MG63 (cell line): ENCODE data around the gene SNRPD3. TPM values are rescaled to one million over a fixed set of nuclear protein-coding genes. Genes with fewer than 3 reads are reported as not detected.
A peak's percentile ranks its signal among the peaks of the same experiment; 100 is the strongest.

Experiments used
- DNase-seq: peaks from one replicate; pipeline ENCODE4 v3.0.0-alpha.2; 2020
- H3K27me3 ChIP-seq: fragments of 250-450 bp; sonication (Bioruptor Pico); 2 replicates; pipeline ENCODE4 v1.5.1; 2020; ENCODE audit warnings: mild to moderate bottlenecking, moderate library complexity
- H3K36me3 ChIP-seq: fragments of 250-450 bp; sonication (Bioruptor Pico); 2 replicates; pipeline ENCODE4 v1.5.1; 2020; ENCODE audit warnings: mild to moderate bottlenecking, moderate library complexity
- H3K4me3 ChIP-seq: fragments of 250-450 bp; sonication (Bioruptor Pico); 2 replicates; pipeline ENCODE4 v1.5.1; 2020; ENCODE audit warnings: mild to moderate bottlenecking, moderate library complexity
- H3K9me3 ChIP-seq: fragments of 250-450 bp; sonication (Bioruptor Pico); 2 replicates; pipeline ENCODE4 v1.5.1; 2020; ENCODE audit warnings: mild to moderate bottlenecking, moderate library complexity
- total RNA-seq: library from RNA; depleted of rRNA; stranded (reverse); fragments of >200 nt; shearing (Covaris generic); gene quantifications from 2 replicates; pipeline ENCODE4 v1.2.3, GENCODE V29; 2014; ENCODE audit warnings: low replicate concordance; rRNA removed

SNRPD3 gene
- 75.1 and 110 TPM in 2 replicates for total RNA-seq

DNA sequence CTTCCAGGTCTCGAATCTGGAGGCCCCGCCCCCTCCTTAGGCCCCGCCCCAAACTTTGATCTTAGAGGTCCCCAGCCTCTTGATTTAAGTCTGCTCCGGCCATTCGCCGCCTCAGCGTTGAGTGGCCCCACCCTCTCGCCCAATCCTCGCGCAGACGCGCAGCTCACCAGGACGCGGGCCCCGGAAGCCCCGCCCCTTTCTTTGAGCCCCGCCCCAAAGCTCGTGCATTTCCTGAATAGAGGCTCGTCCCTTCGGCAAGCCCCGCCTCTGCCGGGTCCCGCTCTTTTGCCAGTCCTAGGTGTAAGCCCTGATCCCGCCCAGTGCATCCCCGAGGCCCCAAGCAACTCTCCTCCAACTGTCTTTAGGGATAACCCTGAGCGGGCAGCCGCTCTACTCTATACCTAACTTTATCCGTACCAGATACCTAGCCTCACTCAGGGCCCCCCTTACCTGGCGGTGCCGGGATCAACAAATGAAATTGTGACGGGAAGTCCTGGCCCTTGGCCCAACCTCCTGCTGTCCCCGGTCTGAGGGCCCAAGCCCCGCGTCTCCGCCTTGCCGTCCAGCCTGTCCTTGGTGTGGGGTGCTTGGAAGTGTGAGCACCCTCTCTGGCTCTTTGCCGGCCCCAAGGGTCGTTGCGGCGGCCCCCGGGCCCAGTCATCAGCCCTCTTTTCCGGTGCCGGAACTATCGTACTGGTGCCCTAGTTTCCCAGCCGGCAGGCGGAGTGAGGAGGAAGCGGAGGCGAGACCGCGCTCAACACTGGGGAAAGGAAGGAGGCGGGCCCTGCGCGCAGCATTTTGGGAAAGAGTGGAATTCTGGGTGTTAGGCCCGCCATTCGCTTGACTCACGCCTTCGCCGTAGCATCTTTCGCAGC, at the start of gene SNRPD3:
TSS of gene SNRPD3 (plus strand) at position 835 of the 875 bp plus-strand sequence. CDS start 1,676 bp downstream, outside the sequence.
- peaks cover 39% of the 10 kb centered on the region for H3K36me3 ChIP-seq
- DNase-seq = peak; percentile 99
- no peaks in the 10 kb centered on the region for H3K27me3 ChIP-seq
- H3K4me3 ChIP-seq = peak within 1 kb of the TSS; percentile 89
- H3K9me3 ChIP-seq = no peaks in the 10 kb centered on the region

- H3K4me3 ChIP-seq = no peak overlapping the region
- H3K36me3 ChIP-seq = no peaks in the 10 kb centered on the region
- H3K9me3 ChIP-seq = no peaks in the 10 kb centered on the region
- H3K27me3 ChIP-seq = no peaks in the 10 kb centered on the region
- no peak for DNase-seq
Measured at GRCh38 chr22:24506802-24507438, 48.9 kb upstream of the SNRPD3 start.

DNA sequence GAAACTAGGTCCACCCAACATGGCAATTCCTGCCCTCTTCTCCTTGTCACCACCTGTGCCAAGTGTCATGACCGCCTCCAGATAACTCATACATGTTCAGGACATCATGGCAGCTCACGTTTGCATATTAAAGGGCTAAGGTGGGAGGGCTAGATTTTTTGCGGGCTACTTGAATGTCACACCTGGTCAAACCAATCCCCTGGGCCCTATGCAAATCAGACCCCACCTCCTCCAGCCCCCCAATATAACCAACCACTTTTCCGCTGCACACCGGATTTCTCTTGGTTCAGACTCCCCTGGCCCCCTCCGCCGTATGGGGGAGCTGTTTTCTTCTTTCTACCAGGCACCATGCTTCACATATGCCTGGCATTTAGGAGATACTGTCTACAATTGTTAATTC, 48.1 kb upstream of the SNRPD3 start:
- Histone ChIP-seq H3K9me3 (no peaks in the 10 kb centered on the region), H3K27me3 (no peaks in the 10 kb centered on the region), H3K36me3 (no peaks in the 10 kb centered on the region), H3K4me3 (no peak overlapping the region)
- no peak for DNase-seq

DNA sequence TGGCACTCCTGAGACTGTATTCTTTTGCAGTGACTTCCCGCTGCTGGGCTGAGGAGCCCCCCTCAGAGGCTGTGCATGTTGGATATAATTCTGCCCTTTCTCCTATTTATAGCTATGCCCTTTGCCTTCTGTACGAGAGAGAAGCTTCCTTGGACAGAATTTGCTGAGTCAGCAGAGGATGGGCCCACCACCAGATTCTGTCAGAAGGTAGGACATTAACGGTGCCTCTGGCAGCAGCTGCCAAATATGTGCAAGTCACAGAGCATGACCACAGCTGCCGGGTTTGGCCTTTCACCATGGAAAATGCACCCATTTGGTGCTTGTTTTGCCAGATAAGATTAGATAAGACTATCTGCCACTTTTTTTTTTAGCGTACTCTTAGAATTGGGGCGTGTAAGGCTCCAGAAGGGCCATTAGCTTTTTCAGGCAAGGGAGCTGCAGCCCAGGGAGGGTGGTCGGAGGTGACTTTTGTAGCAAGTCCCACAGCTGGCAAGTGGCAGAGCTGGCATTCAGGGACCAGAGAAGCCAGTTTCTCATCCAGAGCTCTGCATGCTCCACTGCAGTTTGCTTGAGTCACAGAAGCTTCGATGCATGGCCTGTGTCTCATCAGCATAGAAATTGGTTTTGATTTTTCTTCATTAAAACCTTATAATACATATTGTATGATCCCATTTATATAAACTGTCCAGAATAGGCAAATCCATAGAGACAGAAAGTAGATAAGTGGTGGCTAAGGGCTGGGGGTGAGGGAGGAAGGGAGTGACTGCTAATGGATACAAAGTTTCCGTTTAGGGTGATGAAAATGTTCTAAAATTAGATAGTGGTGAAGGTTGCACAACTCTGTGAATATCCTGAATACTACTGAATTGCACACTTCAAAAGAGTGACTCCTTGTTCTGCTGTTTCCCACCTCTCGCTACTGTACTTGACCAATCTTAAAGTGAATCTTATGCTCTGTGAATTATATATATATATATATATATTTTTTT, 44.9 kb upstream of the SNRPD3 start:
- Histone ChIP-seq H3K9me3 (no peaks in the 10 kb centered on the region), H3K36me3 (no peaks in the 10 kb centered on the region), H3K4me3 (no peak overlapping the region), H3K27me3 (no peaks in the 10 kb centered on the region)
- no peak for DNase-seq

- Histone ChIP-seq H3K9me3 (no peaks in the 10 kb centered on the region), H3K36me3 (no peaks in the 10 kb centered on the region), H3K27me3 (no peaks in the 10 kb centered on the region), H3K4me3 (no peak overlapping the region)
- no peak for DNase-seq
Measured at GRCh38 chr22:24512043-24512442, 43.8 kb upstream of the SNRPD3 start.

DNA sequence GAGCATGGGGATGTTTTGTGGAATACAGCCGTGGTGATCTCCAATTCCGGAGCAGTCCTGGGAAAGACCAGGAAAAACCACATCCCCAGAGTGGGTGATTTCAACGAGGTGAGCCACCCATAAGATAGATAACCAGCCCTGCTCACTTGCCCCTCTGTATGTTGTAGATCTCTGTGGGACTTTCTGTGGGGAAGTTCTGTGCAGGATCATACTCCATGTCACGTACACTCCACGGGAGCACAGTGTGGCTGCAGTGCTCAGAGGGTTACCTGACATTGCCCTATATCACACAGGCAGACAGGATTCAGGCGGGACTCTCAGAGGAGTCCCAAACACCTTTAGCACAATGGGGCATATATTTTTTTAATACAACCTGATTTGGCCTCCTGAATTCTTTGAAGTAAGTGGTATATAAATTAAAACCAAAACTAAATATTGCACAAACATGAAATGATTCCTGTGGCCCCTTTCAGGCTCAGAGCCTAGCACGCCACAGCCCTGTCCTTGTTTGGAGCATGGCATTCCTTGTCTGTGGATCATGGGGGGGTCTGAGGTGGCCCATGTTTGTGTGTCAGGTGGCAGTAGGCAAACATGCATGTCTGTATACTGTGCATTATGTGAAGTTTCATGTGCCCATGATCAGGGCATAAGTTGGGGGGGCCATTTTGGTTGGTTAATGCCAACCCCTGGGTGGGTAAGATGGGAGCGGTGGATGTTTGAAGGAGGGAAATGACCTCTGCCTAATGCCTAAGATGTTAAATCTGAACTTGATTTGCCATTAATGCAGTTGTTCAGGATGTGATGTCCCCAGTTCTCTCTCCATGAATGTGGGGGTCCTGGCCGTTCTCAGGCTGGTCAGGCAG, 42.2 kb upstream of the SNRPD3 start:
- H3K27me3 ChIP-seq = no peaks in the 10 kb centered on the region

GRCh38 chr22:24514241-24515026, 41.4 kb upstream of the SNRPD3 start:
- no peak for DNase-seq
- no peaks in the 10 kb centered on the region for H3K27me3 ChIP-seq
- no peaks in the 10 kb centered on the region for H3K36me3 ChIP-seq
- H3K4me3 ChIP-seq = no peak overlapping the region
- no peaks in the 10 kb centered on the region for H3K9me3 ChIP-seq

More for the DNA sequence above, 42.2 kb upstream of the SNRPD3 start:
- no peak for DNase-seq
- no peaks in the 10 kb centered on the region for H3K9me3 ChIP-seq
- no peak overlapping the region for H3K4me3 ChIP-seq
- H3K36me3 ChIP-seq = no peaks in the 10 kb centered on the region

GRCh38 chr22:24515027-24515338, 40.8 kb upstream of the SNRPD3 start:
- no peak for DNase-seq
- Histone ChIP-seq H3K27me3 (no peaks in the 10 kb centered on the region), H3K4me3 (no peak overlapping the region), H3K36me3 (no peaks in the 10 kb centered on the region), H3K9me3 (no peaks in the 10 kb centered on the region)

- no peak overlapping the region for H3K4me3 ChIP-seq
Measured at GRCh38 chr22:24516301-24516737, 39.5 kb upstream of the SNRPD3 start.

GRCh38 chr22:24517446-24517845, 38.4 kb upstream of the SNRPD3 start:
- no peak for DNase-seq
- H3K4me3 ChIP-seq = no peak overlapping the region
- H3K36me3 ChIP-seq = no peaks in the 10 kb centered on the region
- H3K27me3 ChIP-seq = no peaks in the 10 kb centered on the region
- H3K9me3 ChIP-seq = no peaks in the 10 kb centered on the region

More at GRCh38 chr22:24516301-24516737, 39.5 kb upstream of the SNRPD3 start:
- DNase-seq = peak; percentile 52
- Histone ChIP-seq H3K27me3 (no peaks in the 10 kb centered on the region), H3K9me3 (no peaks in the 10 kb centered on the region), H3K36me3 (no peaks in the 10 kb centered on the region)

GRCh38 chr22:24518228-24518627, 37.6 kb upstream of the SNRPD3 start:
- no peaks in the 10 kb centered on the region for H3K27me3 ChIP-seq
- DNase-seq = no peak
- no peak overlapping the region for H3K4me3 ChIP-seq
- H3K9me3 ChIP-seq = no peaks in the 10 kb centered on the region
- no peaks in the 10 kb centered on the region for H3K36me3 ChIP-seq

GRCh38 chr22:24518771-24519485, 36.9 kb upstream of the SNRPD3 start:
- Histone ChIP-seq H3K4me3 (no peak overlapping the region), H3K36me3 (no peaks in the 10 kb centered on the region), H3K27me3 (no peaks in the 10 kb centered on the region), H3K9me3 (no peaks in the 10 kb centered on the region)
- no peak for DNase-seq

- Histone ChIP-seq H3K36me3 (no peaks in the 10 kb centered on the region), H3K27me3 (no peaks in the 10 kb centered on the region), H3K9me3 (no peaks in the 10 kb centered on the region), H3K4me3 (no peak overlapping the region)
- no peak for DNase-seq
Measured at GRCh38 chr22:24519496-24519895, 36.3 kb upstream of the SNRPD3 start.

DNA sequence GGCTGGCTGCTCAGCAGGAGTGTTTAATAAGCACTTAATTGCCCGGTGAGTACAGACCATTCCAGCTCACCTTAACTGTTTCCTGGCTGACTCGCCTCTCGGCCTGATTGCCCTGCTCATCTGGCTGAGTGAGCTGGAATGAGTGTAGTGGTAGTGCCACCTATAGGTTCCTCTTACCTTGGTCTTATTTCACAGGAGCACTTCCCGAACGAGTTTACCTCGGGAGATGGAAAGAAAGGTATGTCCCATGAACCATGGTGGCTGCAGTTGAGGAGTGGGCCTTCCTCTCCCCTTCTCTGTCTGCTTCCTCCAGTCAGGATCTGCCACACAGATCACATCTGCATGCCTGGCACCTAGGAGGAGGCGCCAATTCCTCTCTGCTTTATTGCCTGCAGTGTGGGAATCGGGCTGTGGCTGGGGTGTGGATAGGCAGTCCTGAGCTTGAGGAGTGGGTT, 34.0 kb upstream of the SNRPD3 start:
- H3K9me3 ChIP-seq = no peaks in the 10 kb centered on the region
- peak; percentile 52 for DNase-seq
- no peaks in the 10 kb centered on the region for H3K36me3 ChIP-seq
- no peaks in the 10 kb centered on the region for H3K27me3 ChIP-seq
- H3K4me3 ChIP-seq = no peak overlapping the region

GRCh38 chr22:24523873-24524272, 31.9 kb upstream of the SNRPD3 start:
- DNase-seq = no peak
- no peaks in the 10 kb centered on the region for H3K27me3 ChIP-seq
- no peaks in the 10 kb centered on the region for H3K9me3 ChIP-seq
- H3K4me3 ChIP-seq = no peak overlapping the region
- H3K36me3 ChIP-seq = no peaks in the 10 kb centered on the region
